Neuronal stem cell (in vitro differentiated cells): ENCODE data around the gene NUP98.
A peak's percentile ranks its signal among the peaks of the same experiment; 100 is the strongest.

Experiments used
- DNase-seq: peaks from one replicate; pipeline ENCODE4 v3.0.0-alpha.2; 2013; ENCODE audit warnings: low spot score
- H2AFZ ChIP-seq: one replicate; pipeline ENCODE4 v1.6.1; 2013; ENCODE audit warnings: mild to moderate bottlenecking, low read length, inconsistent platforms
- H2AK5ac ChIP-seq: 2 replicates; pipeline ENCODE4 v1.6.1; 2013; ENCODE audit warnings: low read depth, mild to moderate bottlenecking, inconsistent platforms, low read length, moderate library complexity, mixed read lengths
- H2BK120ac ChIP-seq: 2 replicates; pipeline ENCODE4 v1.6.1; 2013; ENCODE audit warnings: low read depth, mild to moderate bottlenecking, inconsistent platforms, low read length, moderate library complexity, mixed read lengths
- H2BK12ac ChIP-seq: one replicate; pipeline ENCODE4 v1.6.1; 2013; ENCODE audit warnings: low read length, inconsistent platforms
- H2BK15ac ChIP-seq: 2 replicates; pipeline ENCODE4 v1.6.1; 2013; ENCODE audit warnings: mild to moderate bottlenecking, low read length, inconsistent platforms, mixed read lengths
- H2BK5ac ChIP-seq: one replicate; pipeline ENCODE4 v1.6.1; 2013; ENCODE audit warnings: inconsistent platforms, mild to moderate bottlenecking, low read length, moderate library complexity
- H3K14ac ChIP-seq: one replicate; pipeline ENCODE4 v1.6.1; 2013; ENCODE audit warnings: low read length, inconsistent platforms
- H3K18ac ChIP-seq: 2 replicates; pipeline ENCODE4 v1.6.1; 2013; ENCODE audit warnings: low read length, inconsistent platforms
- H3K23ac ChIP-seq: 2 replicates; pipeline ENCODE4 v1.6.1; 2013; ENCODE audit warnings: low read depth, mild to moderate bottlenecking, mixed read lengths, low read length, inconsistent platforms; ENCODE audit not compliant: poor library complexity
- H3K27ac ChIP-seq: replicated peaks from 3 replicates; pipeline ENCODE4 v1.5.1; 2013; ENCODE audit warnings: low read length, inconsistent platforms
- H3K27me3 ChIP-seq, 3 experiments: 2 replicates each; pipeline ENCODE4 v1.6.1; 2013; ENCODE audit warnings: low read length in 3 of 3, mild to moderate bottlenecking in 2 of 3, inconsistent platforms in 1 of 3, low read depth in 1 of 3, mixed read lengths in 1 of 3, moderate library complexity in 1 of 3; ENCODE audit not compliant: control insufficient read depth in 3 of 3, insufficient read depth in 3 of 3
- H3K36me3 ChIP-seq, 2 donors: replicated peaks in 1 of 2; 2 replicates each; pipeline ENCODE4 v1.6.1; 2013; ENCODE audit warnings: low read length in 2 of 2; ENCODE audit not compliant: control insufficient read depth in 2 of 2, insufficient read depth in 2 of 2
- H3K4ac ChIP-seq: 2 replicates; pipeline ENCODE4 v1.6.1; 2013; ENCODE audit warnings: inconsistent platforms, mild to moderate bottlenecking, low read length, moderate library complexity
- H3K4me1 ChIP-seq, 2 donors: 1 replicate in 1 of 2; 2 replicates in 1 of 2; pipeline ENCODE4 v1.6.1; 2013; ENCODE audit warnings: low read length in 2 of 2, low read depth in 1 of 2; ENCODE audit not compliant: control insufficient read depth in 2 of 2, insufficient read depth in 1 of 2
- H3K4me2 ChIP-seq: one replicate; pipeline ENCODE4 v1.6.1; 2013; ENCODE audit warnings: mild to moderate bottlenecking, low read length, inconsistent platforms; ENCODE audit not compliant: insufficient read depth, poor library complexity, severe bottlenecking
- H3K4me3 ChIP-seq, 2 donors: 2 replicates each; pipeline ENCODE4 v1.5.1; 2013; ENCODE audit warnings: low read length in 2 of 2, mild to moderate bottlenecking in 2 of 2, inconsistent platforms in 1 of 2, moderate library complexity in 1 of 2
- H3K79me1 ChIP-seq: one replicate; pipeline ENCODE4 v1.6.1; 2013; ENCODE audit warnings: low read depth, mild to moderate bottlenecking, inconsistent platforms, low read length, moderate library complexity
- H3K9ac ChIP-seq: one replicate; pipeline ENCODE4 v1.6.1; 2013; ENCODE audit warnings: mild to moderate bottlenecking, low read depth, low read length, inconsistent platforms; ENCODE audit not compliant: poor library complexity
- H3K9me3 ChIP-seq, 2 donors: replicated peaks in 1 of 2; 2 replicates each; pipeline versions ENCODE3 to v1.6.1; 2013; ENCODE audit warnings: low read length in 2 of 2, mild to moderate bottlenecking in 2 of 2, inconsistent platforms in 1 of 2, low read depth in 1 of 2, mixed read lengths in 1 of 2, moderate library complexity in 1 of 2; ENCODE audit not compliant: control insufficient read depth in 2 of 2, insufficient read depth in 1 of 2
- H4K8ac ChIP-seq: one replicate; pipeline ENCODE4 v1.6.1; 2013; ENCODE audit warnings: low read depth, mild to moderate bottlenecking, inconsistent platforms, low read length, moderate library complexity
- H4K91ac ChIP-seq: one replicate; pipeline ENCODE4 v1.6.1; 2013; ENCODE audit warnings: low read length, low read depth, mild to moderate bottlenecking, inconsistent platforms; ENCODE audit not compliant: poor library complexity
- WGBS, 2 donors: extraction: QIAGEN DNeasy Blood & Tissue Kit; methylation state at CpG; one replicate each; pipeline ENCODE4 v1.1.7; 2013; ENCODE audit warnings: missing lambda C conversion rate in 2 of 2, mixed read lengths in 1 of 2; ENCODE audit not compliant: insufficient read length in 2 of 2, insufficient replicate concordance in 1 of 2; ENCODE audit errors: extremely low coverage in 2 of 2; 5-methylcytosine and 5-hydroxymethylcytosine counted together

NUP98 gene

DNA sequence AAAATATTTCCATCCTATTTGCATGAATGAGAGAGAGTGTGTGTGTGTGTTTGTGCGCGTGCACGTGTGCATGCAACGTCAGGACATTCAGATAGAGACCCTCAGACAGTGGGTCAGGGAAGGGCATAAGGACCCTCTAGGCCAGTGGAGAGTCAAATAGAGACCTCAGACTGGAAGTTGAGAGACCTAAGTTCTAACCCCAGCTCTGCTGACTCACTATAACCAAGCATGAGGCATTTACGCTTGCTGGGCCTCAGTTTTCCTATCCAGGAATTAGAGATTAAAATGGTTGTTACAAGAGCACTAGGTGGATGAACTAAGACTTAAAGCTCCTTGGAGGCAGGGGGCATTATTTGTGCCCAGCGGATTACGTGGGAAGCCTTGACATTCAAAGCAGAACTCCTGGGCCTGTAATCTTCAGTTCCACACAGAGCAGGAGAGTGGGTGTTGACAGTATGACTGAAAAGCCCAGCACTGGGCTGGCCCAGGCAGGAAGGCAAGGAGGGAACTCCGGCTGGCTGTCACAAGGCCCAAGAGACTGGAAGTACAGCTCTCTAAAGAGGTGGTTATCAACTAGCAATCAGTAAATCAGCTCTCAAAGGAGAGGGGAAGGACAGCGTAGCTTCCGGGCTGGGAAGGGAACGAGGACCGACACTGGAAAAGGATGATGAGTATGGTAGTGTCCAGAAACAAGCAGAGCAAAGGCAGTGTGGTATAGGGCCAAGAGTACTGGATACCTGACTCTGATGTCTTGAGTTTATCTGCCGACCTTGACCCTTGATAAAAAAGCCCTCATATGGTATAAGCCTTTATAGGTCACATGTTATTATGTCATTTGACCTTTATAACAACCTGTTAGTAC is 34.3 kb upstream of the NUP98 start:
- no peak overlapping the region for H3K27ac ChIP-seq
- no peak overlapping the region for H3K23ac ChIP-seq
- H3K4me1 ChIP-seq, result peaks cover 0 to 8% of the 10 kb centered on the region in 2 donors
- H2BK15ac ChIP-seq, result no peak overlapping the region
- H3K4me3 ChIP-seq, result no peak overlapping the region
- H2BK5ac ChIP-seq, result no peak overlapping the region
- no peak overlapping the region for H3K4me2 ChIP-seq
- no peaks in the 10 kb centered on the region for H3K9me3 ChIP-seq
- peaks cover 16 to 81% of the 10 kb centered on the region in 2 donors for H3K36me3 ChIP-seq
- no peak overlapping the region for H2BK12ac ChIP-seq
- H3K14ac ChIP-seq, result no peak overlapping the region
- peaks cover 5% of the 10 kb centered on the region for H3K79me1 ChIP-seq
- H4K91ac ChIP-seq, result no peak overlapping the region
- H2AK5ac ChIP-seq, result no peak overlapping the region
- no peak overlapping the region for H4K8ac ChIP-seq
- H3K27me3 ChIP-seq, result no peaks in the 10 kb centered on the region
- no peak overlapping the region for H3K18ac ChIP-seq
- WGBS, 2 donors, result no CpG with 5 or more reads among the region's 13 CpGs
- no peak overlapping the region for H3K4ac ChIP-seq
- no peak overlapping the region for H2AFZ ChIP-seq
- no peak overlapping the region for H3K9ac ChIP-seq
- no peak overlapping the region for H2BK120ac ChIP-seq
- DNase-seq, result no peak

DNA sequence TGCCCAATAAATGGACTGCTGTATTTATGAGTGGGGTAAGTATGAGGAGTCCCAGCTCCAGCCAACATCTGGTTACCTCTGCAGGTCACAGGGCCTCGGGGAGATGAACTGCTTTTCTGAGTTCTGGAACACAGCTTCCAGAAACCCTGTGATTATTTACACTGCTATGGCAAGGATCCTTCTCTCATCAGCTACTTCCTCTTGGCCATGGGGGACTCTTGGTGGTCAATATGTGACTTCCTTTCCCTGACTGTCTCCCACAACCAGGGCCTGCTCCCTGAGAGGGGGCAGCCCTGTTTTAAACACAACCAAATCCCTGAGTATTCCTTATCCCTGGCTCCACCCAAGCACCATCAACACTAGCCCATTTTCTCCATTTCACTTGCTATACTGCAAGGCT is 33.4 kb upstream of the NUP98 start:
- Histone ChIP-seq H2AFZ (no peak overlapping the region), H3K27me3 (no peaks in the 10 kb centered on the region), H4K91ac (no peak overlapping the region), H2AK5ac (no peak overlapping the region), H2BK12ac (no peak overlapping the region), H3K18ac (no peak overlapping the region), H3K4me3 (no peak overlapping the region), H3K9me3 (no peaks in the 10 kb centered on the region), H3K23ac (no peak overlapping the region), H3K4ac (no peak overlapping the region), H4K8ac (no peak overlapping the region), H2BK15ac (no peak overlapping the region), H2BK120ac (no peak overlapping the region), H3K36me3 (peaks cover 16 to 86% of the 10 kb centered on the region in 2 donors), H3K14ac (no peak overlapping the region), H2BK5ac (no peak overlapping the region), H3K9ac (no peak overlapping the region), H3K4me1 (peaks cover 0 to 8% of the 10 kb centered on the region in 2 donors), H3K27ac (no peak overlapping the region), H3K4me2 (no peak overlapping the region), H3K79me1 (peaks cover 5% of the 10 kb centered on the region)
- no CpG with 5 or more reads among the region's 1 CpG for whole genome bisulfite sequencing, 2 donors
- DNase-seq, result no peak

DNA sequence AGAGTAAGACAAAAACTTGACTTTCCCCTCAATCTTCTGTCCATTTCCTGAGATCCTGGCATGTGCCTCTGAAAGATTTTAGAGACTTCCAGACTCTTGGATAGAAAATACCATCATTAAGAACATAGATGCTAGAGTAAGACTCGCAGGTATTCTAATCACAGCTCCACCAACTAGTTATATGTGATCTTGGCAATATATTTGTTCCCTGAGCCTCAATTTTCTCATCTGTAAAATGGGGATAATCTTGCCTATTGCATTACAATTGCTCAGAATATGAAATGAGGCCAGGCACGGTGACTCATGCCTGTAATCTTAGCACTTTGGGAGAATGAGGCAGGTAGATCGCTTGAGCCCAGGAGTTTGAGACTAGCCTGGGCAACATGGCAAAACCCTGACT is 32.7 kb upstream of the NUP98 start:
- Histone ChIP-seq H3K4me1 (peaks cover 0 to 9% of the 10 kb centered on the region in 2 donors), H3K27me3 (no peaks in the 10 kb centered on the region), H3K9me3 (no peaks in the 10 kb centered on the region), H2BK12ac (no peak overlapping the region), H3K14ac (no peak overlapping the region), H3K27ac (no peak overlapping the region), H3K36me3 (peaks cover 16 to 86% of the 10 kb centered on the region in 2 donors), H3K79me1 (peaks cover 2% of the 10 kb centered on the region), H3K4ac (no peak overlapping the region), H2BK5ac (no peak overlapping the region), H2AFZ (no peak overlapping the region), H3K4me3 (no peak overlapping the region), H3K23ac (no peak overlapping the region), H3K18ac (no peak overlapping the region), H4K8ac (no peak overlapping the region), H2BK120ac (no peak overlapping the region), H3K9ac (no peak overlapping the region), H3K4me2 (no peak overlapping the region), H4K91ac (no peak overlapping the region), H2BK15ac (no peak overlapping the region), H2AK5ac (no peak overlapping the region)
- no CpG with 5 or more reads among the region's 3 CpGs for WGBS, 2 donors
- no peak for DNase-seq

DNA sequence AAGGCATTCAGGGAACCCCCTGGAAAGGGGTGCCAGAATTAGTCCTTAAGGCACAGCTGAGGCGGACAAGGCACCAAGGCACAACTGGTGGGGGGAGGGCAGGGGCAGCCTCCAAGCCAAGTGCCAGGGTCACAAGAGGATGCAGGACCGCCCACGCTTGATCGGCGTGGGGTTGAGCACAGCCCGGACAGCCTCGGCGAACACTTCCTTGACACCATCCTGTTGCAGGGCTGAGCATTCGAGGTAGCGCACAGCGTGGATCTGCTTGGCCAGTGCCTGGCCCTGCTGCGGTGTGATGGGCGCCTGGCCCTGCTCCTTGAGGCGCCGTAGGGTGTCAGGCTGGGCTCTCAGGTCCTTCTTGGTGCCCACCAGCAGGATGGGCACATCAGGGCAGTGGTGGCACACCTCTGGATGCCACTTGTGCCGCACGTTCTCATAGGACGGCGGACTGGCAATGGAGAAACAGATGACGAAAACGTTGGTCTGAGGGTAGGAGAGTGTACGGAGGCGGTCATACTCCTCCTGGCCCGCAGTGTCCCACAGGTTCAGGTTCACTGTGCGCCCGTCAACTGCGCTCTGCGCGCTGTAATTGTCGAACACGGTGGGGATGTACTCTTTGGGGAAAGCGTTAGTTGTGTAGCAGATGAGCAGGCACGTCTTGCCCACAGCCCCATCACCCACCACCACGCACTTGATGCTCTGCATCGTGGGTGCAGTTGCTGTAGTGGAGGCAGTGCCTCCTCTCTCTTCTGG is 30.3 kb upstream of the NUP98 start:
- Histone ChIP-seq H2BK12ac (peak overlapping the region; percentile 14), H3K79me1 (peaks cover 2% of the 10 kb centered on the region), H2BK5ac (no peak overlapping the region), H2AFZ (no peak overlapping the region), H3K36me3 (peaks cover 22 to 86% of the 10 kb centered on the region in 2 donors), H4K8ac (no peak overlapping the region), H3K14ac (no peak overlapping the region), H3K9ac (peak overlapping the region; percentile 2), H3K18ac (no peak overlapping the region), H3K4me3 (no peak overlapping the region), H3K23ac (peak overlapping the region; percentile 16), H3K4me1 (peaks cover 0 to 12% of the 10 kb centered on the region in 2 donors), H3K27me3 (no peaks in the 10 kb centered on the region), H2BK120ac (peak overlapping the region; percentile 16), H3K4me2 (no peak overlapping the region), H3K9me3 (no peaks in the 10 kb centered on the region), H2BK15ac (no peak overlapping the region), H3K27ac (no peak overlapping the region), H3K4ac (no peak overlapping the region), H2AK5ac (no peak overlapping the region), H4K91ac (no peak overlapping the region)
- WGBS, 2 donors, result no CpG with 5 or more reads among the region's 35 CpGs
- no peak for DNase-seq
